ENCODE measurements around the gene COQ4.
"Not testable (repeated sequence)": the region's sequence is repeated elsewhere in the genome, so short reads cannot be mapped to it uniquely, and the experiment has no call there.

Gene COQ4

DNA sequence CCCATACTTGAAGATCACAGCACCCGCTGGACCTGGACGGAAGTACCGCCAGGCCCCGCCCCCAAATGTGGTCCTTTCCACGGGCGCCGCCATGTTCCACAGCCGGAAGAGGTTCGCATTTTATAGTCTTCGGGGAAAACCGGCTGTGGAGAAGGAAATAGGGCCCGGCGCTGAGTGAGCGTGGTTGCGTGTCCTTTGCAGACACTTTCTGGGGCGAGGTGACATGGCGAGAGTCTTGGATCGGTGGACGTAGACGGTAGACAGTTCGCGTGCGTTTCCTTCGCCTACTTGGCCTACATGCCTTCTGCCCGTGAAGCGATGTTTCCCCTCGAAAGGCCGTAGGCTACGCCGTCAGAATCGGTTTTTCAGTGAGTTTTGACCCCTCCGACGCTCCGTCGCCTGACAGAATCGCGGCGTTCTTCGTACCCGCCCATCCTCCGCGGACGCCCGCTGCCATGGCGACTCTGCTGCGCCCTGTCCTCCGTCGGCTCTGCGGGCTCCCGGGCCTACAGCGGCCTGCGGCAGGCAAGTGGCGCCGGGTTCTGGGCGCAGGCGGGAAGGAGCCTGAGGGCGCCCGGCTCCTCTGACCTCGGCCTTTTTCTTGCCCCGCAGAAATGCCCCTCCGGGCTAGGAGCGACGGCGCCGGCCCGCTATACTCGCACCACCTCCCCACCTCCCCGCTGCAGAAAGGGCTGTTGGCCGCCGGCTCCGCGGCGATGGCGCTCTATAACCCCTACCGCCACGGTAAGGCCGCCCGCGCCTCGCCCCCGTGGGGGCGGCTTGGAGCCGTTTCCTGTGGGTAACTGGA is at the start of gene COQ4, which contains the start of gene TRUB2:
Gene COQ4 (plus strand): TSS at position 436 of the 808 bp plus-strand sequence. CDS start 20 bp downstream, at position 456.
Gene TRUB2 (minus strand): TSS at position 44 of the 808 bp plus-strand sequence. CDS start 39 bp downstream, at position 5.
- DNase-seq: peak; percentile 95 to 97

DNA sequence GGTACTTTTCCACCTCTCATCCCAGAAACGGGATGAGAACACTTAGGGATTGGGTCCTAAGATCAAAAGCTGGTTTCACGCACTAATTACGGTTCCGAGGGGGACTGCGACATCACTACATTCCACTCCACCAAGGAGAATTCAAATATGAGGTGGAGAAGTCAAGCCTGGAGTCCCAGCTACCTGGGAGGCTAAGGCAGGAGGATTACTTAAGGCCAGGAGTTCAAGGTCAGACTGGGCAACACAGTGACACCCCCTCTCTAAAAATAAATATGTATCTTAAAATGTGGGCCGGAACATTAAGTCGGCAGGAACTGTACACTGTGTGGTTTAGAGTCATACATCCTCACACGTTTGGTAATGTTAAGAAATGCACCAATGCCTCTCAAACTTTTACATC is 48.4 kb upstream of the COQ4 start:
- no peak for DNase-seq

DNA sequence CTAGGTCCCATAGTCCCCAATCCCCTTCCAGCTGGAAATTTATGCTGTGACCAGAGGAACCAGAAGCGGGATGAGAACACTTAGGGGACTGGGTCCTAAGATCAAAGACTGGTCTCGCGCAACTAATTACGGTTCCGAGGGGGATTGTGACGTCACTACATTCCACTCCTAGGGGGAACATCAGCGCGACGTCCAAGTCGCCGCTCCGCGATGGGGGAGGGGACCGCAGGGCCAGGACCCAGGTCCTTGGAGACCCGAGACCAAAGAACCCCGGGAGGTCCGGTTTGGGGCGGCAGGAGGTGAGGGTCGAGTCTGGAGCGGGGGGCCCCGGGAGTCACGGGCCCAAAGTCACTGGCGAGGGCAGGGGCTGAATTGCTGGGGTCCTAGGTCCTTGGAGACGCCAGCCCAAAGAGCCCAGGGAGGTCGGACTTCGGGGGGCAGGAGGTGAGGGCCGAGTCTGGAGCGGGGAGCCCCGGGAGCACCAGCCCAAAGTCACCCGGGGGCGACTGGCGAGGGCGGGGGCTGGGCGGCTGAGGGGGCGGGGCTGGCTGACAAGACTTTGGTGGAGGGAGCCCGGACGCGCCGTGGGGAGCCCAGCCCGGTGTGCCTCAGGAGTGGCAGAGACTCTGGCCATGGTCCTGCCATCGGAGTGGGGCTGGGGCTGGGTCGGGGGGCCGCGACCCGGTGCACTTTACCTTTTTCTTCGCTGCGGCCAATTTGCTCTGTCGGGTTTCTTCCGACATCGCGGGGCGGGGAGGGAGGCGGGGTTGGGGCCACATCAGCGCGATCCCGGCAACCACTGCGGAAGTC is 47.2 kb upstream of the COQ4 start, which contains the start of gene GOLGA2:
Gene GOLGA2 (minus strand): TSS at position 810 of the 810 bp plus-strand sequence. CDS start 31 bp downstream, at position 779.
- DNase-seq: peak; percentile 52 to 70

DNA sequence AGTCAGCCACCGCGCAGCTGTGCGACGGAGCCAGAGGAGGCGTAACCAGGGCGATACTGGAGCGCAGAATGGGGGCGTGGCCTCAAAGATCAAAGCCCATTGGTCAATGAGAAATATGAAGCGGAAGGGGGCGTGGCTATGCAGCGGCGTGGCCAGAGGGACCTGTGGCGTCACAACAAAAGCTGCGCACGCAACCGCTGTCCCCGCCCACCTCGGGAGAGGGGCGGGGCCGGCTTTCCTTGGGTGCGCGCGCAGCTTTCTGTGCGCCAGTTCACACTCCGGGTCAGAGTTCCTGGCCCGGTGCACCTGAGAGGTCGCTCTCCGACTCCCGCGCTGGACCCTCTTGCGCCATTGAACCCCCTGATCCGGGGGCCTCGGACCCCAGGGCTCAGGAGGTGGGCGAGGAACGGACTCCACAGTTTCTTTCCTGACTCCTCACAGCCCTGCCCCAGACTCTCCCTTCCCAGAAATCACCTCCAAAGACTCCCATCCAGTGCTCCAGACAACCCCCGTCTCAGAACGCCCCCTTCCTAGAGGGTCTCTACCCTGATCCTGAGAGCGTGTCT is 46.5 kb upstream of the COQ4 start, which contains the start of gene SWI5:
Gene SWI5 (plus strand): TSS at position 269 of the 566 bp plus-strand sequence.
- peak; percentile 98 to 99 for DNase-seq

DNA sequence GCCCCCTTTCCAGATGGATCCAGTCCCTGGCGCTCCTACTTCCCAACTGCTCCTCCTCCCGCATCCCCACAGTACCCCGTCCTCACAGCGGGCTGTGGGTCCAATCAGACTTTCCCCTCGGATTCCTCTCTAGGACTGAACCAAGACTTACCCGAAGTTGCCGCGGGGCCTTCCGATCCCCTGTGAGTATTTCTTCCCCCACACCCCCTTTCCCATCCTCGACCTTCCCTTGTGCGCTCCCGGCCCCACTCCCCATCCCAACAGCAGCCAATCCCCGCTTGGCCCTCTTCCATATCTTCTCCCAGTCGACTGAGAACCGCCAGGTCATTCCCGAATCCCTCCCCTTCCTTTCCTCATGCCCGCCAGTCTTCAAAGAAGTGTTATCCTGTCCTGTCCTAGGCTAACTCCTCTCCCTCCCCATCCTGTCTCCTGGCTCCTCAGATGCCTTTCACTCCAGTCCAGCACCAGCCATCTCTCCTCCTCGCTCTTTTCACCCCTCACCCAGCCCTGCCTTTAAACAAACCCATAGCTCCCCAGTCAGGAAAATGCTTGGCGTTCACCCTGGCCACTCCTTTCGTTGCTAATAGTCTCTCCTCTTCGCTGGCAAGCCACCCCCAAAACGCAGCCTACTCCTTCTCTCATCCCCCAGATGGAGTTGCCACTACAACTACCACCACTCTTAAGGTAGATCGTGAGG is 45.9 kb upstream of the COQ4 start:
- no peak for DNase-seq

DNA sequence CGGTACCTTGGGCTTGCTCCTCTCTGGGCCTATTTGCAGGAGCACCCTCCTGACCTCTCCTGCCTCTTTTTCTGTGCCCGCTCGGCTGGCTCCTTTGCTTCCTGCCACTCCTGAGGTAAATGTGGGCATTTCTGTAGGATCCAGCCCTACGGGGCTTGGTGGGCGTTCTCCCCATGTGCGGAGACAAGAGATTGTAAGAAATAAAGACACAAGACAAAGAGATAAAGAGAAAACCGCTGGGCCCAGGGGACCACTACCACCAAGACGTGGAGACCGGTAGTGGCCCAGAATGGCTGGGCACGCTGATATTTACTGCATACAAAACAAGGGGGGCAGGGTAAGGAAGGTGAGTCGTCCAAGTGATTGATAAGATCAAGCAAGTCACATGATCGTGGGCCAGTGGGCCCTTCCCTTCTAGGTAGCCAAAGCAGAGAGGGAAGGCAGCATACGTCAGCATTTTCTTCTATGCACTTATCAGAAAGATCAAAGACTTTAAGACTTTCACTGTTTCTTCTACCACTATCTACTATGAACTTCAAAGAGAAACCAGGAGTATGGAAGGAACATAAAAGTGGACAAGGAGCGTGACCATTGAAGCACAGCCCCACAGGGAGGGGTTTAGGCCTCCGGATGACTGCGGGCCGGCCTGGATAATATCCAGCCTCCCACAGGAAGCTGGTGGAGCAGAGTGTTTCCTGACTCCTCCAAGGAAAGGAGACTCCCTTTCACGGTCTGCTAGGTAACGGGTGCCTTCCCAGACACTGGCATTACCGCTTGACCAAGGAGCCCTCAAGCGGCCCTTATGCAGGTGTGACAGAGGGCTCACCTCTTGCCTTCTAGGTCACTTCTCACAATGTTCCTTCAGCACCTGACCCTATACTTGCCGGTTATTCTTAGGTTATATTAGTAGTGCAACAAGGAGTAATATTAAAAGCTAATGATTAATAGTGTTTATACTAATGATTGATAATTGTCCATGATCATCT is 43.3 kb upstream of the COQ4 start:
- not testable (repeated sequence) for DNase-seq

DNA sequence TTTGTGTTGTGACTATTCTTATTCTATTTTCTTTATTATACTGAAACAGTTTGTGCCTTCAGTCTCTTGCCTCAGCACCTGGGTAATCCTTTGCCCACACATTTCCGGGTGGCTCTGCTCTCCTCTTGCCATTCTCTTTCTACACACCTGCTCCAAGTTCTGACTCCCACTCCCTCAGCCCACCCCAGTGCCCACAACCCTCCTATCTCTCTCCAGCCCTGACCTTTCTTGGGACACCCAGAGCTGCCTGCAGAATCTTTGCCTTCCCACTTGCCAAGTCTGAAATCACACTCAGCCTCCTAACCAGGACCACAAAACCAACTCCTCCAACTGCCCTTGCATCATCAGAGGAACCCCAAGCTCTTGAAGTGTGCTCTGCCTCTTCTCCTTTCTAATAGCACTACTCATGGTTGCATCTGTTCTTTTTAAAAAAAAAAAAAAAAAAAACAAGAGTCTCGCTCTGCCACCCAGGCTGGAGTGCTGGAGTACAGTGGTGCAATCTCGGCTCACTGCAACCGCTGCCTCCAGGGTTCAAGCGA is 42.5 kb upstream of the COQ4 start:
- peak; percentile 60 to 64 for DNase-seq

DNA sequence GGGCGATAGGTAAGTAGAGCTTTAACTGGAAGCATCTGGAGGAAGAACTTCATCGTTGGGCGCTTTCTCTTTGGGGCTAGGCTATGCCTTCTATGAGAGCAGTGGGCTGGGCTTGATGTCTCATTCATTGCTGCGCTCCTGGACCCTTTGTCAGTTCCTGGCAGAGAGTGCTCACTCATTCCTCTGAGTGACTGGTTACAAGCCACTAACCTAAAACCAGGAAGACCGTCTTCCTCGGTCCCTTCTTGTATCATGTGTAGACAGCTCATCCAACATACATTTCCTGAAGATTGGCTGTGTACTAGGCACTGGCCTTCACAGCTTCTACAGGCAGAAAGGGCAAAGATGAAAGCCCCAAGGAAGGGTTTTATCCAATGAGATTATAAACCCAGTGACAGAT is 40.1 kb upstream of the COQ4 start:
- no peak for DNase-seq

DNA sequence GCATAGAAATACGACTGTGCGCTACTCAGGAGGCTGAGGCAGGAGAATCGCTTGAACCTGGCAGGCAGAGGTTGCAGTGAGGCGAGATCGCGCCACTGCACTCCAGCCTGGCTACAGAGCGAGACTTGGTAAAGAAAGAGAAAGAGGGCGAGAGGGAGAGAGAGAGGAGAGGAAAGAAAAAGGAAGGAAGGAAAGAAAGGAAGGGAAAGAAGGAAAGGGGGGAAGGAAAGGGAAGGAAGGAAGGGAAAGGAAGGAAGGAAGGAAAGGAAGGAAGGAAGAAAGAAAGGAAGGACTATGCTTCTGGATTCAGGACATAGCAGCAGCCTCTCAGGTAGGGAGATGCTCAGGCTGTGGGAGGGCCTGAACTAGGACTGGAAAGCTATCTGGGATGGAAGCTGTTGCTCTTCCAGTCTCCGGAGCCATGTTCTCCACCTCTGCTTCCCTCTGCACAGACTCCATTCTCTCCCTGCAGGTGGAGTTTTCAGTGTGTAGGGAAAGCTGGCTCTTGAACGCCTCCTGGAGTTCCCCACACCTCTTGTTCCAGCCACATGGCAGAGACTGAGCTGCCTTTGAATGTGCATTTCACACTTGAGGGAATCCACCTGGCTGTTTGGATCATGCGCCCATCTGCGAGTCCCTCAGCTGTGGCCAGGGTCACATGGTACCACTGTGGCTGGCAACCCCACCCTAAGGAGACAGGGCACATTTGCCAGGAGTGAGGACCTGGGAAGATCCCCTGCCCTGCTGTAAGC is 37.4 kb upstream of the COQ4 start:
- no peak for DNase-seq

DNA sequence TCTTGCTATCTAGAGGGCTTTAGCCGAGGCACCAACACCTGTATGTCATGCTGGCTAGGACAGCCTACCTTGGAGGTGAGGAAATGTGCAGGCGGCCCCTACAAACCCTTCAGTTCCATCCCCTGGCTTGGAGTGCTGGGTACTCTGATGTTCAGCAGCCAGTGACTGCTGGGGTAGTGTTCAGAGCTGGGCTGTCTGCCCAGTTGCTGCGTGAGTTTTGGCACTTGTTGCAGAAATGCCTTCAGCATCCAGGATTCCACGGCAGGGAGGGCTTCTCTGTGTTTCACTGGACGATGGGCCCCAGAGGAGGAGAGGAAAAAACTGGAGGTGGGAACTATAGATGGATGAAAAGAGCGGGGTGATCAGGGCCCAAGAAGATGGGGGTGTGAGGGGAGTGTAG is 36.2 kb upstream of the COQ4 start:
- no peak for DNase-seq

DNA sequence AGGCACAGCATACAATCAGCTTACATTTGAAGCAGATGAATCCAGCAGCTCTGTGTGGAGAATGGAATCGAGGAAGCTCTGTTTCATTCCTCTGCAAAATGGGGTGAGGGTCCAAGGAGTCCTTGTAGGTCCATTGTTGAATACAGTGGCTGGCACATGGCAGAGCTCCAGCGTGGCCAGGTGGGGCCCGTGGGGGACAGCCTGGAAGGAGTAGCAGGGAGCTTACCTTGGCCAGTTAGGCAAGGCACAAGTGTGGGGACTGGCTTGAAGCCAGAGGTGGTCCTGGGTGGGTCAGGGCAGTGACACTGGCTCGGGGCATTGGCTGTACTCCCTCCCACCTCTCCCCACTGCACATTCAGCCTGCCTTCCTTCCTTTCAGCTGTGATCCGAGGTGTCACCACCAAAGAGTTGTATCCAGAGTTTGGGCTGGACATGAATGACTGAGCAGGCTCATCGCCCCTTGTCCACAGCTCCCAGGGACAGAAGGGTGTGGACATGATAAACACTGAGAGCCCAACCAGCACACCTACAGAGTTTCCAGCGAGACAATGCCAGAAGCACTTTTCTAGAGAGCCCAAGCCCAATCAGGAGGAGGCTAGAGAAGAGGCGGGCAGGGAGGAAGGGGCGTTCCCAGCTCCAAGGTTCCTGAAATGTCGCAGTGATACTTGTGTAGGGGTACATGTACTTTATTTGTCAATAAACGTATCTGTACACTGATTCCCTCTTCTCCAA is 34.2 kb upstream of the COQ4 start:
- no peak for DNase-seq

DNA sequence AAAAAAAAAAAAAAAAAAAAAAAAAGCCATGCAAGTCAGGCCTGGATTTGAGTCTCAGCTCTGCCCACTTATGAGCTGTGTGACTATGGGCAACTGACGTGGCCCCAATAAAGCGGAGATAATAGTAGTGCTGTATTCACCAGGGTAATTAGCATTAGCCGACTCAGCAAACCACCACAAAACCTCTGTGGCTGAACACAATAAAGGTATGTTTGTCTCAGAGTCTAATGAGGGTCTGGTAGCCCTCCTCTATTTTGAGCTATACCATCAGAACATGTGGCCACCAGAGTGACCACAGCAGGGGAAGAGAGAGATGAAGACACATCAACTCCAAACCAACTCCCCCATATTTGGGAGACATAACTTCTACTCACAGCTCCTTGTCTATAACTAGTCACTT is 30.6 kb upstream of the COQ4 start:
- DNase-seq: no peak

DNA sequence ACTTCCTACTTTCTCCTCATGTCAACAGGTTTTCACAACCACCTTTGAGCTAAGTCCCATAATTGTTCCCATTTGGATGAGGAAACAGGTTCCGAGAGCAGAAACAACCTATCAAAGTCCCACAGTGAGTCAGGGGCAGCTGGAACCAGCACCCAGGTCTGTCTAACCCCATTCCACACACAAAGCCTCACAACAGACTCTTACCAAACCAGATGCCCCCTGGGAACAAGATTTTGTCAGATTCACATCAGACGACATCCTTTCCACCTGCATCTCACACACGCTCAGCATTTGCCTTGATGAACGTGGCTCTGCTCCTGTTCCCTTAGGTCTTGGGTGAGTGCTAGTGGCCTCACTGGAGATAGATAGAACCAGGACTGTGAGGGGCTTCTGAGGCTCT is 29.5 kb upstream of the COQ4 start:
- DNase-seq: no peak

DNA sequence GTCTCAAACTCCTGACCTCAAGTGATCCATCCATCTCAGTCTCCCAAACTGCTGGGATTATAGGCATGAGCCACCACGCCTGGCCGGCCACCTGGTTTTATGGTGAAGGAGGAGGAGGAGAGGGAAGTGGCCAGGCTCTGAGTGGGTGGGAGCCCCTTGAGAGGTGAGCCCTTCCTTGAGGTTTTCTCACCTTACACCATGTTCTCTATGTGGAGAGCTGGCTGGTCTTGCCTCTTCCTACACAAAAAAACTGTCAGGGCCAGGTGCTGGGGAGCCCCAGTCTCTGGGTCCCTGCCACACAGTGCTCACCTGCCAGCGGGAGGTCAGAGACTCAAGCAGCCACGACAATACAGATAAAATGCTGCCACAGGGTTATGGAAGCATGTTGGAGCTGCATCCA is 28.5 kb upstream of the COQ4 start:
- no peak for DNase-seq

DNA sequence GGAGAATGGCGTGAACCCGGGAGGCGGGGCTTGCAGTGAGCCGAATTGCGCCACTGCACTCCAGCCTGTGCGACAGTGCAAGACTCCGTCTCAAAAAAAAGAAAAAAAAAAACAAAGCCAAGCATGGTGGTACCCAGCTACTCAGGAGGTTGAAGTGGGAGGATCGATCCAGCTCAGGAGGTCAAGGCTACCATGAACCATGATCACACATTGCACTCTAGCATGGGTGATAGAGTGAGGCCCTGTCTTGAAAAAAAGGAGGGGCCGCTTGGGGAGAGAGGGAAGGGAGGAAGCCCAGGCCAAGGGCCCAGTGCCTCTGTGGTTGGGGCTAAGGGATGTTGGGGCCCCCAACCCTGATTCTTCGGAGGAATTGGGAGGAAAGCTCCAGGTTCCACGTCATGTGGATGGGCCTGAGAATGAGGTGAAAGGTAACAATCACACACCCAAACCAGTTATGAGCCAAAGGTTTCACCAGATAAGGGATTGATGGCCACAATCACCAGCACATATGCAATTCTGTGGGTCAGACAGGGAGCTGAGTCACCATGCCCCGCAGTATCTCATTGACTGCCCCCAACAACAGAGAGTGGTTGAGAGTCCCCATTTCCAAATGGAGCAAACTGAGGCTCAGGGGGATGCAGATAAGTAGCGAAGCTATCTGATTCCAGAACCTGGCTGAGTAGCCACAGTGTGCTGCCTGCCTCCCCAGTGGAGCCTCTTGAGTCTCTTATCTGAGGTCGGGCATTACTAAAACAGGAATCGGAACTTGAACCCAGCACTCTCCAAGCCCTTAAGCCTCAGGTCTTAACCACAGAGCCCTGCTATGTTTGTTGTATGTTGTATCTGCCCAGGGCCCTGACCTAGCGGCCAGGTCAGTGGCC is 26.1 kb upstream of the COQ4 start:
- no peak for DNase-seq

DNA sequence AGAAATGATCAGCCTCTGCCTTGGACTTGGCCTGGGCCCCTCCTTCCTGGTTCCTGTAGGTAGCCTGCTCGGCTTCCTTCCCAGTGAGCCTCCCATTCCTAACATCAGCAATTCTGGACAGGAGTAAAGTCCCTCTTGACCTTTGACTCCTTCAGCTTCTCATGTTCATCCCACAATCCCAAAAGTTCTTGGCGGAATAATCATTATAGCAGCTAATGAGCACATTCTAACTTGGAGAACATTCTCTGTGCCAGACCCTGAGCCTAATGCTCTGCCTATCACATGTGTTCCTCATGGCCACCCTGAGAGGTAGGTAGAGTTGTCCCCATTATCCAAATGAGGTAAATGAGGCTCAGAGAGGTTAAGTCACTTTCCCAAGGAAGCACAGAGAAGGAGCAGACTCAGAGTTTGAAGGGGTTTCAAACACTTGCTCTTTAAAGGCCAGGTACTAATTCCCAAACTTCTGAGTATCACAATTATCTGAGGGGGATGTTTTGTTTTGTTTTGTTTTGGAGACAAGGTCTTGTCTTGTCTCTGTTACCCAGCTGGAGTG is 25.3 kb upstream of the COQ4 start:
- DNase-seq: no peak

DNA sequence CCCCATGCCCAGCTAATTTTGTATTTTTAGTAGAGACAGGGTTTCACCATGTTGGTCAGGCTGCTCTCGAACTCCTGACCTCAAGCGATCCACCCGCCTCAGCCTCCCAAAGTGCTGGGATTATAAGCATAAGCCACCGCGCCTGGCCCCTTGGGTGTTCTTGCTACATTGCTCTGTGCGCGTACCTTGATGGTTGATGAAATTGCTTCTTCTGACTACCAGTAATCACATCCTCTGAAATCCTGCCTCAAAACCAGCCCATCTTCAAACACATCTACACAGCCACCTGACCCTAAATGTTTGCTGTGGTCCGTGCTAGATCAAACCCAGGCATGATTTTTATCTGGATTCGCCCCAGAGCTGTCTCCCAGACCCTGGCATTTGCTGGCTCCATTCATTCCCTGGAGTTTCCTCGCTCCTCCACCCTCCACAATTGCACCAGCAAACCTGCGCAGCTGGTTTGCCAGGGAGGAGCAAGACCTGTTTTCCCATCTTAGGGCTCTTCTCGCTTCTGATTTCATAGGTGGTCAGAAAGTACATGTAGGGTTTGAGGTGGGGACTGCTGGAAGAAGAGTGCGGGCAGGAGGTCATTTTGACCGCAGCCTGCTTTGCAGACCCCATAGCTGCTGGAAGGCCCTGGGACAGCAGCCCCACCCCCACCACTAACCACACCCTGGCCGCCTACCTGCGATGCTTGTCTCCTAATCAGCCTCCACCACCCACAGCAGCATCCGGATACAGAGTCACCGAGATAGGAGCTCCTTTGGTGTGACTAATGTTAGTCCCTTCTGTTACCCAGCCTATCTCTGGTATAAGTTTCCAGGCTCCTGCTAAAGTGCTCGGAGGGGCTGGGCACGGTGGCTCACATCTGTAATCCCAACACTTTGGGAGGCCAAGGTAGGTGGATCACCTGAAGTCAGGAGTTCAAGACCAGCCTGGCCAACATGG is 23.8 kb upstream of the COQ4 start:
- no peak for DNase-seq
